Adipocyte (in vitro differentiated cells): ENCODE data around the gene KXD1.

Experiments
- DNase-seq: peaks from one replicate; pipeline ENCODE4 v3.0.0-alpha.2; 2015; ENCODE audit warnings: low read depth
- H3K27me3 ChIP-seq: replicated peaks from 2 replicates; pipeline ENCODE4 v1.7.0; 2013; ENCODE audit warnings: mild to moderate bottlenecking, low read length, moderate library complexity; ENCODE audit not compliant: control insufficient read depth, insufficient read depth
- H3K36me3 ChIP-seq: 2 replicates; pipeline ENCODE4 v1.7.0; 2013; ENCODE audit warnings: low read length, mild to moderate bottlenecking, moderate library complexity; ENCODE audit not compliant: control insufficient read depth, insufficient read depth, severe bottlenecking
- H3K4me1 ChIP-seq: 2 replicates; pipeline ENCODE4 v1.7.0; 2013; ENCODE audit warnings: mild to moderate bottlenecking, low read length, moderate library complexity; ENCODE audit not compliant: control insufficient read depth, insufficient read depth
- H3K4me3 ChIP-seq: 2 replicates; pipeline ENCODE4 v1.7.0; 2013; ENCODE audit warnings: mild to moderate bottlenecking, low read length, moderate library complexity
- H3K9ac ChIP-seq: 2 replicates; pipeline ENCODE4 v1.7.0; 2013; ENCODE audit warnings: mild to moderate bottlenecking, low read length, moderate library complexity
- H3K9me3 ChIP-seq: 2 replicates; pipeline ENCODE4 v1.7.0; 2013; ENCODE audit warnings: mild to moderate bottlenecking, low read length, moderate library complexity; ENCODE audit not compliant: control insufficient read depth

Gene KXD1

DNA sequence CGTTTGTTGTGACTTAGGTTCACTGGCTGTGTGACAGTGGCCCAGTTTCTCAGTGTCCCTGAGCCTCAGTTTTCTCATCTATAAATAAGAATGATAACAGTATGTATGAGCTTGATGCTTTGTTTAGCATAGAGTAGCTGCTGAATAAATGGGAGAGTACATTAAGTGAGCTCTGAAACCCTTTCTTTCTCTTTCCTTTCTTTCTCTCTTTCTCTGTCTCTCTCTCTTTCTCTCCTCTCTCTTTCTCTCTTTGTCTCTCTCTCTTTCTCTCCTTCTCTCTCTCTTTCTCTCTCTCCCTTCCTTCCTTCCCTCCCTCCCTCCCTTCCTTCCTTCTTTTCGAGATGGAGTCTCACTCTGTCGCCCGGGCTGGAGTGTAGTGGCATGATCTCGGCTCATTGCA is 2.0 kb downstream of the KXD1 start:
- DNase-seq, result no peak
- peaks cover 19% of the 10 kb centered on the region for H3K4me1 ChIP-seq
- H3K4me3 ChIP-seq, result no peak overlapping the region

DNA sequence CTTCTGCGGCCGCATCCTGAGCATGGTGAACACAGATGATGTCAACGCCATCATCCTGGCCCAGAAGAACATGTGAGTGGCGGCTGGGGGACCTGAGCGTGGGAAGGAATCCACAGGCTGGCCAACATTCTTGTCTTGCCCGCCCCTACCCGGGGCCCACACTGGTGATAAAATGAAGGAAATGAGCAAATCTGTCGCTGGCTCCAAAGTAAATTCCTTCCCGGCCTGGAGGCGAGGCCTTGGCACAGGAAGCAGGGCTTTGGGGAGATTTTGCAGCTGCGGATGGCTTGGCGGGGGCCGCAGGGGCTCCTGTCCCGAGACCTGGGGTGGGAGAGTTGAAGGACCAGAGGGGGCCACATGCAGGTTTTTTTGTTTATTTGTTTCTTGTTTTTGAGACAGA is 4.4 kb downstream of the KXD1 start:
- peaks cover 45% of the 10 kb centered on the region for H3K36me3 ChIP-seq
- H3K4me1 ChIP-seq, result peaks cover 19% of the 10 kb centered on the region
- no peak overlapping the region for H3K4me3 ChIP-seq
- H3K27me3 ChIP-seq, result no peaks in the 10 kb centered on the region
- no peaks in the 10 kb centered on the region for H3K9me3 ChIP-seq
- DNase-seq, result peak; percentile 27
- no peak overlapping the region for H3K9ac ChIP-seq

More for the DNA sequence above, 2.0 kb downstream of the KXD1 start:
- Histone ChIP-seq H3K36me3 (peaks cover 21% of the 10 kb centered on the region), H3K9me3 (no peaks in the 10 kb centered on the region), H3K27me3 (no peaks in the 10 kb centered on the region), H3K9ac (peak overlapping the region; percentile 49)

DNA sequence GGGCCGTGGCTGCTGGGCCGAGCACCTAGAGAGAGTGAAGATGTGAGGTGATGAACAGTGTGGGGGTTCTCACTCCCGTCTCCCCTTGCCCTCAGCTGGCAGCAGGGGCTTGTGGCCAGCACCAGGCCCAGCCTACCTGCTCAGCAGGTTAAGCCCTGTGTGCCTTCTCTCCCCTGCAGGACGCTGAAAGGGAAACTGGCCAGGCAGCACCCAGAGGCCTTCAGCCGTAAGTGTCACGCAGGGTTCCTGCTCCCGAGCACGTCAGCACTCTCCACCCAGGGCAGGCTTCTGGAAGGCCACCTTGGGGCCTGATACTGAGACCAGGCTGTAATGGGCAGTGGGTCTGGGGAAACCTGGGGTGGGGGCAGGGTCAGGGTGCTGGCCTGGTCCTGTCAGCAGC is 9.3 kb downstream of the KXD1 start:
- Histone ChIP-seq H3K9me3 (no peaks in the 10 kb centered on the region), H3K9ac (no peak overlapping the region), H3K4me1 (peaks cover 3% of the 10 kb centered on the region), H3K27me3 (no peaks in the 10 kb centered on the region), H3K36me3 (peaks cover 69% of the 10 kb centered on the region), H3K4me3 (no peak overlapping the region)
- no peak for DNase-seq

DNA sequence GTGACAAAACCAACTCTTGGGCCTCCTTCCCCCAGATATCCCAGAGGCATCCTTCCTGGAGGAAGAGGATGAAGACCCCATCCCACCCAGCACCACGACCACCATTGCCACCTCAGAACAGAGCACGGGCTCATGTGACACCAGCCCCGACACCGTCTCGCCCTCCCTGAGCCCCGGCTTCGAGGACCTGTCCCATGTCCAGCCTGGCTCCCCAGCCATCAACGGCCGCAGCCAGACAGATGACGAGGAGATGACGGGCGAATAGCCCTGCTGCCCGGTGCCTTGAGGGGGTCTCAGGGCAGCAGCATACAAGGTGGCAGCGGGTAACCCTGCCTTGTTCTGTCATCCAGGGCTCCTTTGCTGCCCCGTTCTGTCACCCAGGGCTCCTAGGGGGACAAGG is 10.7 kb downstream of the KXD1 start:
- Histone ChIP-seq H3K36me3 (peaks cover 65% of the 10 kb centered on the region), H3K9ac (no peak overlapping the region), H3K27me3 (no peaks in the 10 kb centered on the region), H3K4me3 (no peak overlapping the region), H3K4me1 (peaks cover 10% of the 10 kb centered on the region), H3K9me3 (no peaks in the 10 kb centered on the region)
- no peak for DNase-seq

DNA sequence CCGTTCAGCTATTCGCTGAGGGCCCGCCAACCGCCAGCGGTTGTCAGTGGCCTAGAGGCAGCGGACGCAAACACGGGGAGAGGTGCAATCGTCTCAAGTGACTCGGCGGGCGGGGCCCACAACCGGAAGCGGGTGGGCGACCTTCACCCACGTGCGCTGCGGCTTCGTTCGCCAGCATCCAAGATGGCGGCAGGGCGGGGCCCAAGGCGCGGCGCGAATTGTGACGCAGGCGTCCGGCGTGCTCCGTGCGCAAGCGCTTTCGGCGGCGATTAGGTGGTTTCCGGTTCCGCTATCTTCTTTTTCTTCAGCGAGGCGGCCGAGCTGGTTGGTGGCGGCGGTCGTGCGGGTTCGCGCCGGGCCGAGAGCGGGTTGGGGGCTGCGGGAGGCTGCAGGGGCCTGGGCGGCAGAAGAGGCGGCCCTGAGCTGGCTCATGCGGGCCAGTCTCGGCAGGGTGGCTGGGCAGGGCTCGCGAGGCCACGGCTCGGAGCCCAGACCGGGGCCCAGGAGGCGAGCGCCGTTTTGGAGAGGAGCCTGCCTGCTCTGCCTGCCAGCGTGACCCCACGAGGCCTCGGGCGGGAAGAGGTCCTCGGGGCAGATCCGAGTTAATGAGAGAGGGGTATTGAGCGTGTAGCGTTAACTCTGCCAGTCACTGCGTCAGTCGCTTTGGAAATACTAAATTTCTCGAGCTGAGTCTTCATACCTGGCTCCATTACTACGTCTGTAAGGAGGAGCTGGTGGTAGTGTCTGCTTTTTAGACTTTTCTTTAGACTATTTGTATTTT is 14.1 kb downstream of the KXD1 start, which contains the start of gene UBA52:
UBA52 (plus strand) TSS at position 294 of the 781 bp plus-strand sequence. CDS start 1,444 bp downstream, outside the sequence.
- H3K4me3 ChIP-seq, result peak within 1 kb of the TSS; percentile 94
- H3K4me1 ChIP-seq, result peaks cover 14% of the 10 kb centered on the region
- peak; percentile 99 for DNase-seq
- no peaks in the 10 kb centered on the region for H3K27me3 ChIP-seq
- H3K9ac ChIP-seq, result peak within 1 kb of the TSS; percentile 98
- H3K9me3 ChIP-seq, result no peaks in the 10 kb centered on the region
- peaks cover 66% of the 10 kb centered on the region for H3K36me3 ChIP-seq

DNA sequence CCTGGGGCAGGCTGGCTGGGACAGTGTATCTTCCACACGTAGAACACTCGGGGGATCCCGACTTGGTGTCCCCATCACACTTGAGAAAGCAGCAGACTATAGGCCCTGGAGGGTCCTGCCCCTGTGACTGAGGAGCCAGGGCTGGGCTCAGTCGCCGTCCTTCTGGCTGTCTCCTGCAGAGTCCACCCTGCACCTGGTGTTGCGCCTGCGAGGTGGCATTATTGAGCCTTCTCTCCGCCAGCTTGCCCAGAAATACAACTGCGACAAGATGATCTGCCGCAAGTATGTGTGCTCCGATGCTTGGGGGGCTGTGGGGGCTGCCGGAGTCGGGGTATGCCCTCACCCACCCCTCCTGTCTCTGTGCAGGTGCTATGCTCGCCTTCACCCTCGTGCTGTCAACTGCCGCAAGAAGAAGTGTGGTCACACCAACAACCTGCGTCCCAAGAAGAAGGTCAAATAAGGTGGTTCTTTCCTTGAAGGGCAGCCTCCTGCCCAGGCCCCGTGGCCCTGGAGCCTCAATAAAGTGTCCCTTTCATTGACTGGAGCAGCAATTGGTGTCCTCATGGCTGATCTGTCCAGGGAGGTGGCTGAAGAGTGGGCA is 17.1 kb downstream of the KXD1 start:
- DNase-seq, result no peak
- Histone ChIP-seq H3K4me1 (peaks cover 14% of the 10 kb centered on the region), H3K9ac (peak overlapping the region; percentile 21), H3K27me3 (no peaks in the 10 kb centered on the region), H3K36me3 (peaks cover 49% of the 10 kb centered on the region), H3K9me3 (no peaks in the 10 kb centered on the region), H3K4me3 (no peak overlapping the region)

DNA sequence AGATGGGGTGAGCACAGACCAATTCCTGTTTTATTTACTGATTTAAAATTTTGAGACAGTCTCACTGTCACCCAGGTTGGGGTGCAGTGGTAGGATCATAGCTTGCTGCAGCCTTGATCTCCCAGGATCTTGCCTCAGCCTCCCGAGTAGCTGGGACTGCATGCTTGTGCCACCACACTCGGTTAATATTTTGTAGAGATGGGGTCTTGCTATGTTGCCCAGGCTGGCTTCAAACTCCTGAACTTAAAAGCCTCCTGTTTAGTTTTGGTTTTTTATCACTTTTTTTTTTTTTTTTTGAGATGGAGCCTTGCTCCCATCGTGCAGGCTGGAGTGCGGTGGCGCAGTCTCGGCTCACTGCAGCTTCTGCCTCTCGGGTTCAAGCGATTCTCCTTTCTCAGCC is 18.7 kb downstream of the KXD1 start:
- peaks cover 49% of the 10 kb centered on the region for H3K36me3 ChIP-seq
- H3K4me3 ChIP-seq, result no peak overlapping the region
- no peaks in the 10 kb centered on the region for H3K27me3 ChIP-seq
- DNase-seq, result no peak
- H3K9me3 ChIP-seq, result no peaks in the 10 kb centered on the region
- no peak overlapping the region for H3K9ac ChIP-seq
- peaks cover 14% of the 10 kb centered on the region for H3K4me1 ChIP-seq

DNA sequence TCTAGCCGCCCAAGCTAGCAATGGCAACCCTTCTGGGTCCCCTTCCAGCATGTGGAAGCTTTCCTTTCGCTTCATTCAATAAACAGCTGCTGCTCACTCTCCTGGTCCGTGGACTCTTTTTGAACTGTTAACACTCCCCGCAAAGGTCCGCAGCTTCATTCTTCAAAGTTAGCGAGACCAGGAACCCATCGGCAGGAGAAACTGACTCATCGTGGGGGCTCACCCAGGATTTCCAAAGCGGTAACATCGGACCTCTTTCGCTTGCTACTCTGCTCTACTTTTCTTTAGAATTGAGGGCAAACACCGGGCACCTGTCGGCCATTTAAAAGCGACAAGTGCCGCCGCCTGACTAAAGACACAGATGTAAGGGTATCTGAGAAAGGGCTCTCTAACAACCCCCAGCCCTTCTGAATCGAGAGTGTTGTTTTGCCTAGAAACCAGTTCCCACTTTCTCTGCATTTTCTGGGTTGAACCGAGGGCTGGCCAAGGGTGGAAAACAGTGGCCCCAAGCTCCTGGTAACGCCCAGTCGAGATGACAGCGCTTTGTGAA is 19.8 kb downstream of the KXD1 start:
- no peaks in the 10 kb centered on the region for H3K27me3 ChIP-seq
- peaks cover 49% of the 10 kb centered on the region for H3K36me3 ChIP-seq
- no peak overlapping the region for H3K4me3 ChIP-seq
- no peak for DNase-seq
- H3K9ac ChIP-seq, result no peak overlapping the region
- peaks cover 13% of the 10 kb centered on the region for H3K4me1 ChIP-seq
- no peaks in the 10 kb centered on the region for H3K9me3 ChIP-seq

DNA sequence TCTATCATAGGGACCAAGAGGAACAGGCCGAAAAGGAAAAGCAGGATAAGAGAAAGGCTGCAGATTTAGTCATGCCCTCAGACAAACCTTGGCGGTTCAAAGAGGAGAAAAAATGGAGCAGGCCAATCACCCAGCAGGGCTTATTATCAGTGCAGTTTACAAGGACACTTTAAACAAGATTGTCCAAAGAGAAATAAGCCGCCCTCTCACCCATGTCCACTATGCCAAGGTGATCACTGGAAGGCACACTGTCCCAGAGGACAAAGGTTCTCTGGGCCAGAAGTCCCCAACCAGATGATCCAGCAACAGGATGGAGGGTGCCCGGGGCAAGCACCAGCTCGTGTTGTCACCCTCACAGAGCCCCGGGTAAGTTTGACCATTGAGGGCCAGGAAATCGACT is 22.6 kb downstream of the KXD1 start:
- H3K9me3 ChIP-seq, result no peaks in the 10 kb centered on the region
- no peak for DNase-seq
- no peaks in the 10 kb centered on the region for H3K27me3 ChIP-seq
- H3K4me1 ChIP-seq, result no peaks in the 10 kb centered on the region
- no peak overlapping the region for H3K9ac ChIP-seq
- H3K36me3 ChIP-seq, result peaks cover 25% of the 10 kb centered on the region
- no peak overlapping the region for H3K4me3 ChIP-seq

DNA sequence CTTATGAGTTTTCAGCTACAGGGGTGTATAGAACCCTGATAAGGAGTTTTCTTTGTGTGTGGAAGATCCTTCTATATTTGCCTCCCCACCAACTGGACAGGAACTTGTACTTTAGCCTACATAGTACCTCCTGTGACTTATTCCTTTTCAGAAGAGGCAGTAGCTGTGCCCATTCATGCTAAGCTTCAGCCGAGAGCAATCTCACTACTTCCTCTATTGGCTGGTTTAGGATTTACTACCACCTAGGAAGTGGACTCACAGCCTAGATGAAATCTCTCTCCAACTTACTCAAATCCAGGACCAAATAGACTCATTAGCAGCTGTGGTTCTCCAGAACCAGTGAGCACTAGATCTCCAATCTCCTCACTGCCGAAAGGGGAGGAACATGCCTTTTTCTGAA is 28.6 kb downstream of the KXD1 start:
- DNase-seq, result no peak

DNA sequence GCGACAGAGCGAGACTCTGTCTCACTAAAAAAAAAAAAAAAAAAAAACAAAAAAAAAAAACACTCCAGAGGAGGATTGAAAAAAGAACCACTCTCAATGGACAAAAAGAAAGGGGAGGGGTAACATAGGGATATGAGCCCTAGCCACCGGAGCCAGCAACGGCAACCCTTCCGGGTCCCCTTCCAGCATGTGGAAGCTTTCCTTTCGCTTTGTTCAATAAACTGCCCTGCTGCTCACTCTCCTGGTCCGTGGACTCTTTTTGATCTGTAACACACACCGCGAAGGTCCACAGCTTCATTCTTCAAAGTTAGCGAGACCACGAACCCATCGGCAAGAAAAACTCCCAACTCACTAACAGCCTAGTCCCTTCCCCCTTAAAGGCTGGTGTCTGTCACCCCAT is 29.9 kb downstream of the KXD1 start:
- peak overlapping the region; percentile 92 for H3K9ac ChIP-seq
- no peak for DNase-seq
- H3K36me3 ChIP-seq, result peaks cover 5% of the 10 kb centered on the region
- no peaks in the 10 kb centered on the region for H3K27me3 ChIP-seq
- no peaks in the 10 kb centered on the region for H3K9me3 ChIP-seq
- peaks cover 33% of the 10 kb centered on the region for H3K4me1 ChIP-seq
- H3K4me3 ChIP-seq, result peak overlapping the region; percentile 82

More for the DNA sequence above, 28.6 kb downstream of the KXD1 start:
- H3K36me3 ChIP-seq, result peaks cover 5% of the 10 kb centered on the region
- no peak overlapping the region for H3K9ac ChIP-seq
- no peaks in the 10 kb centered on the region for H3K27me3 ChIP-seq
- no peaks in the 10 kb centered on the region for H3K9me3 ChIP-seq
- H3K4me3 ChIP-seq, result no peak overlapping the region
- peaks cover 23% of the 10 kb centered on the region for H3K4me1 ChIP-seq
